MM.1S (cell line): ENCODE results near the gene TACC2.

Experiments used
- DNase-seq: peaks from one replicate; pipeline ENCODE4 v3.0.0-alpha.2; 2015
- H2AFZ ChIP-seq: fragments of 300-600 bp; sonication (generic); 2 replicates; pipeline ENCODE4 v1.6.0; 2016; ENCODE audit warnings: antibody characterized with exemption, low read length
- H3F3A ChIP-seq: fragments of 300-600 bp; sonication (generic); 2 replicates; pipeline ENCODE4 v1.6.1; 2016; ENCODE audit warnings: mild to moderate bottlenecking, antibody characterized with exemption, low read length, moderate library complexity, mixed read lengths; ENCODE audit not compliant: insufficient read depth
- H3K27ac ChIP-seq: fragments of 300-600 bp; sonication (generic); 2 replicates; pipeline ENCODE4 v1.5.1; 2016; ENCODE audit warnings: mild to moderate bottlenecking, low read length
- H3K27me3 ChIP-seq: fragments of 300-600 bp; sonication (generic); replicated peaks from 2 replicates; pipeline ENCODE4 v1.6.0; 2016; ENCODE audit warnings: low read length; ENCODE audit not compliant: insufficient read depth
- H3K36me3 ChIP-seq: fragments of 300-600 bp; sonication (generic); replicated peaks from 2 replicates; pipeline ENCODE4 v1.6.1; 2016; ENCODE audit warnings: mild to moderate bottlenecking, low read length, mixed read lengths; ENCODE audit not compliant: insufficient read depth
- H3K4me1 ChIP-seq: fragments of 300-600 bp; sonication (generic); 2 replicates; pipeline ENCODE4 v1.6.1; 2016; ENCODE audit warnings: low read length, mixed read lengths
- H3K4me2 ChIP-seq: fragments of 300-600 bp; sonication (generic); 2 replicates; pipeline ENCODE4 v1.6.0; 2016; ENCODE audit warnings: low read depth, low read length
- H3K4me3 ChIP-seq: fragments of 300-600 bp; sonication (generic); 2 replicates; pipeline ENCODE4 v1.5.1; 2016; ENCODE audit warnings: low read length, mixed read lengths
- H3K79me2 ChIP-seq: fragments of 300-600 bp; sonication (generic); 2 replicates; pipeline ENCODE4 v1.6.1; 2016; ENCODE audit warnings: mixed run types, low read length, mixed read lengths
- H3K9ac ChIP-seq: fragments of 300-600 bp; sonication (generic); 2 replicates; pipeline ENCODE4 v1.6.1; 2016; ENCODE audit warnings: low read length, mixed read lengths
- H3K9me2 ChIP-seq: fragments of 300-600 bp; sonication (generic); replicated peaks from 2 replicates; pipeline ENCODE4 v1.6.1; 2016; ENCODE audit warnings: mild to moderate bottlenecking, low read length, mixed read lengths; ENCODE audit not compliant: insufficient read depth
- H3K9me3 ChIP-seq: fragments of 300-600 bp; sonication (generic); replicated peaks from 2 replicates; pipeline ENCODE4 v1.6.1; 2016; ENCODE audit warnings: mild to moderate bottlenecking, low read length, mixed read lengths; ENCODE audit not compliant: insufficient read depth
- H4K20me1 ChIP-seq: fragments of 300-600 bp; sonication (generic); 2 replicates; pipeline ENCODE4 v1.6.1; 2016; ENCODE audit warnings: mild to moderate bottlenecking, low read length, moderate library complexity, mixed read lengths; ENCODE audit not compliant: insufficient read depth
- EZH2 ChIP-seq: fragments of 300-600 bp; sonication (generic); optimal IDR thresholded peaks from 2 replicates; pipeline ENCODE3; 2017; ENCODE audit warnings: low read depth, mild to moderate bottlenecking, antibody characterized with exemption, low read length, mixed read lengths
- EZH2phosphoT487 ChIP-seq: fragments of 300-600 bp; sonication (generic); IDR thresholded peaks from 2 replicates; pipeline ENCODE4 v1.6.1; 2018; ENCODE audit warnings: antibody characterized with exemption, low read length
- TF ChIP-seq, protein P1 (sequence below): fragments of 300-600 bp; sonication (generic); IDR thresholded peaks from 2 replicates; pipeline ENCODE4 v1.5.1; 2016; ENCODE audit warnings: antibody characterized with exemption, low read length, mixed read lengths

The TACC2 gene

DNA sequence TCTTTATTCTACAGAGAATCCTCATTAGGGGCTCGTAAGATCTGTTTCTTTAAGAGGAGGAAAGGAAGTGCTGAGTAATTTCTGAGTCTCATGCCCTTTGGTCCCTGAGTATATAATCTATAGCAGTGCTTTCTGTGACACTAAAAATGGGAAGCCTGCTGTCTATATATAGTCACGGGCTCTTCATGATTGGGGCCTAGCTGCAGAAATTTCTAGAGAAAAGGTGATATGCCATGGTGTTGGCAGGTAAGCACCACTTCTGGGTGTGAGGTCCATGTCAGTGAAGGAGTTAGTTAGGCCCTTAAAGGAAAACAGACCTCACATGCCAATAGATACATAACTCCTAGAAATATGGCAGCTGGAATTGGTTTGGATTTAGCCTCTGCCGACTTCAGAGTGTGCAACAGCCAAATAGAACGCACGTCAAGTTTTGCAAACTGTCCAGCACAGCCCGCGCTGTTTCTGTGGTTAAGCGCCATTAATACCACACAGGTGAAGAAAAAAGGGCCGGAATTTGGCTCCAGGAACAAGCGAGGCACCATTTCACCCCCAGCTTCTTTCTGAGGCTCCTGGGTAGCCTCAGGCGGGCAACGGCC, 123.2 kb downstream of the TACC2 start:
- no peaks in the 10 kb centered on the region for H3K27me3 ChIP-seq

GRCh38 chr10:122112625-122113160, 123.7 kb downstream of the TACC2 start:
- DNase-seq: no peak
- Histone ChIP-seq H3K9me3 (no peaks in the 10 kb centered on the region), H3K27me3 (no peaks in the 10 kb centered on the region), H3F3A (no peaks in the 10 kb centered on the region), H4K20me1 (no peaks in the 10 kb centered on the region), H3K4me3 (no peak overlapping the region), H3K9me2 (no peaks in the 10 kb centered on the region), H3K79me2 (no peaks in the 10 kb centered on the region), H2AFZ (no peak overlapping the region), H3K4me1 (no peaks in the 10 kb centered on the region), H3K4me2 (no peak overlapping the region), H3K27ac (no peak overlapping the region), H3K36me3 (no peaks in the 10 kb centered on the region), H3K9ac (no peak overlapping the region)
- TF ChIP-seq EZH2 (no peak), EZH2phosphoT487 (no peak)
- TF ChIP-seq, protein P1, sequence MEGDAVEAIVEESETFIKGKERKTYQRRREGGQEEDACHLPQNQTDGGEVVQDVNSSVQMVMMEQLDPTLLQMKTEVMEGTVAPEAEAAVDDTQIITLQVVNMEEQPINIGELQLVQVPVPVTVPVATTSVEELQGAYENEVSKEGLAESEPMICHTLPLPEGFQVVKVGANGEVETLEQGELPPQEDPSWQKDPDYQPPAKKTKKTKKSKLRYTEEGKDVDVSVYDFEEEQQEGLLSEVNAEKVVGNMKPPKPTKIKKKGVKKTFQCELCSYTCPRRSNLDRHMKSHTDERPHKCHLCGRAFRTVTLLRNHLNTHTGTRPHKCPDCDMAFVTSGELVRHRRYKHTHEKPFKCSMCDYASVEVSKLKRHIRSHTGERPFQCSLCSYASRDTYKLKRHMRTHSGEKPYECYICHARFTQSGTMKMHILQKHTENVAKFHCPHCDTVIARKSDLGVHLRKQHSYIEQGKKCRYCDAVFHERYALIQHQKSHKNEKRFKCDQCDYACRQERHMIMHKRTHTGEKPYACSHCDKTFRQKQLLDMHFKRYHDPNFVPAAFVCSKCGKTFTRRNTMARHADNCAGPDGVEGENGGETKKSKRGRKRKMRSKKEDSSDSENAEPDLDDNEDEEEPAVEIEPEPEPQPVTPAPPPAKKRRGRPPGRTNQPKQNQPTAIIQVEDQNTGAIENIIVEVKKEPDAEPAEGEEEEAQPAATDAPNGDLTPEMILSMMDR: no peak

More for the DNA sequence above, 123.2 kb downstream of the TACC2 start:
- H4K20me1 ChIP-seq: no peaks in the 10 kb centered on the region
- no peaks in the 10 kb centered on the region for H3K4me1 ChIP-seq
- no peak overlapping the region for H2AFZ ChIP-seq
- no peak overlapping the region for H3K9ac ChIP-seq
- H3K27ac ChIP-seq: no peak overlapping the region
- no peaks in the 10 kb centered on the region for H3K79me2 ChIP-seq
- H3K4me3 ChIP-seq: no peak overlapping the region
- H3K9me3 ChIP-seq: no peaks in the 10 kb centered on the region
- no peaks in the 10 kb centered on the region for H3F3A ChIP-seq
- TF ChIP-seq, protein P1: no peak
- TF ChIP-seq EZH2phosphoT487: no peak
- H3K4me2 ChIP-seq: no peak overlapping the region
- no peak for DNase-seq
- no peaks in the 10 kb centered on the region for H3K36me3 ChIP-seq
- H3K9me2 ChIP-seq: no peaks in the 10 kb centered on the region

- Histone ChIP-seq H3K4me2 (no peak overlapping the region), H3K4me3 (no peak overlapping the region), H4K20me1 (no peaks in the 10 kb centered on the region), H3K27ac (no peak overlapping the region), H3K79me2 (no peaks in the 10 kb centered on the region), H3K9me2 (no peaks in the 10 kb centered on the region), H3K9ac (no peak overlapping the region), H3K4me1 (no peaks in the 10 kb centered on the region), H3K27me3 (no peaks in the 10 kb centered on the region), H3K9me3 (no peaks in the 10 kb centered on the region), H2AFZ (no peak overlapping the region), H3F3A (no peaks in the 10 kb centered on the region), H3K36me3 (no peaks in the 10 kb centered on the region)
- DNase-seq: no peak
- TF ChIP-seq EZH2phosphoT487 (no peak), EZH2 (no peak)
- TF ChIP-seq, protein P1: no peak
Measured at GRCh38 chr10:122113161-122113944, 124.4 kb downstream of the TACC2 start.
